GM23248 (cell line): ENCODE measurements around the gene EMC7.
"Not testable (repeated sequence)": the region's sequence is repeated elsewhere in the genome, so short reads cannot be mapped to it uniquely, and the experiment has no call there.

Source experiments
- EZH2 ChIP-seq: fragments of 200-600 bp; sonication (generic); IDR thresholded peaks from 2 replicates; pipeline ENCODE4 v1.6.1; 2018; ENCODE audit warnings: antibody characterized with exemption, mild to moderate bottlenecking; ENCODE audit not compliant: insufficient read depth, poor library complexity, severe bottlenecking
- EZH2phosphoT487 ChIP-seq: fragments of 200-600 bp; sonication (generic); IDR thresholded peaks from 2 replicates; pipeline ENCODE4 v1.6.1; 2018; ENCODE audit warnings: antibody characterized with exemption, moderate library complexity, mild to moderate bottlenecking, low read depth; ENCODE audit not compliant: insufficient read depth

GRCh38 chr15:34121786-34122185, 20.1 kb upstream of the EMC7 start:
- not testable (repeated sequence) for TF ChIP-seq EZH2, EZH2phosphoT487
